GM12878 (cell line): ENCODE results near the gene CDK2. TPM values are rescaled to one million over a fixed set of nuclear protein-coding genes. Genes with fewer than 3 reads are reported as not detected.

Experiments used
- ATAC-seq: fragments of 200-7000 bp; cut with Tn5 transposase; 3 replicates; pipeline ENCODE4 v1.9.1; 2020; ENCODE audit warnings: mild to moderate bottlenecking, moderate library complexity
- BruUV-seq: library from RNA; stranded (reverse); fragments of 400-500 nt; replicated peaks from 2 replicates; lab custom pipeline; 2021; lab: Mats Ljungman, UMichigan
- CTCF ChIA-PET: fragments of 300-600 bp; sonication (Branson Sonifier 250); formaldehyde crosslinking; extraction: SDS; loops from one replicate; lab custom pipeline; 2021; ENCODE audit warnings: inconsistent platforms; lab: Yijun Ruan, JAX
- POLR2A ChIA-PET: fragments of 350-600 bp; formaldehyde crosslinking; extraction: SDS; loops from one replicate; lab custom pipeline; 2021; ENCODE audit warnings: inconsistent platforms; lab: Charles Lee
- RAD21 ChIA-PET: fragments of 300-600 bp; sonication (Branson Sonifier 250); formaldehyde crosslinking; loops from one replicate; lab custom pipeline; 2023; ENCODE audit warnings: antibody characterized with exemption; ENCODE audit not compliant: unreplicated experiment; lab: Charles Lee
- SMC1A ChIA-PET: fragments of 300-600 bp; sonication (Branson Sonifier 250); formaldehyde crosslinking; loops from one replicate; lab custom pipeline; 2023; ENCODE audit not compliant: unreplicated experiment, uncharacterized antibody; lab: Charles Lee
- DNase-seq: peaks from one replicate; pipeline ENCODE4 v3.0.0-alpha.2; 2011; ENCODE audit warnings: low read depth, low spot score
- FAIRE-seq: peaks from 3 replicates; lab custom pipeline; 2011; peaks lifted over from hg19 to GRCh38; lab: Jason Lieb, UNC
- H2AFZ ChIP-seq: 2 replicates; pipeline ENCODE4 v1.6.0; 2011; ENCODE audit warnings: low read depth, low read length, control low read depth; ENCODE audit not compliant: control insufficient read depth
- H3K27ac ChIP-seq: 2 replicates; pipeline ENCODE4 v1.5.1; 2011; ENCODE audit warnings: control low read depth; ENCODE audit not compliant: control insufficient read depth, insufficient read depth
- H3K27me3 ChIP-seq, 2 experiments: replicated peaks in 1 of 2; 2 replicates each; pipeline versions ENCODE4 v1.6.0 to v1.6.1; 2011; ENCODE audit warnings: low read length in 1 of 2; ENCODE audit not compliant: control insufficient read depth in 2 of 2, insufficient read depth in 2 of 2
- H3K36me3 ChIP-seq, 2 experiments: 2 replicates each; pipeline ENCODE4 v1.5.1; 2011; ENCODE audit warnings: low read length in 1 of 2; ENCODE audit not compliant: control insufficient read depth in 2 of 2, insufficient read depth in 2 of 2
- H3K4me1 ChIP-seq: 2 replicates; pipeline ENCODE4 v1.6.1; 2011; ENCODE audit warnings: mild to moderate bottlenecking, low read length, moderate library complexity, mixed read lengths; ENCODE audit not compliant: control insufficient read depth, insufficient read depth
- H3K4me2 ChIP-seq: 2 replicates; pipeline ENCODE4 v1.6.0; 2011; ENCODE audit warnings: control low read depth; ENCODE audit not compliant: control insufficient read depth, insufficient read depth
- H3K4me3 ChIP-seq: fragments of 200-600 bp; sonication (generic); 2 replicates; pipeline ENCODE4 v1.5.1; 2016
- H3K79me2 ChIP-seq: 2 replicates; pipeline ENCODE4 v1.6.0; 2011; ENCODE audit warnings: low read length; ENCODE audit not compliant: control insufficient read depth, insufficient read depth
- H3K9ac ChIP-seq: 2 replicates; pipeline ENCODE4 v1.8.0; 2011; ENCODE audit warnings: low read length, control low read depth, mixed read lengths; ENCODE audit not compliant: control insufficient read depth, insufficient read depth
- H3K9me3 ChIP-seq: replicated peaks from 3 replicates; pipeline ENCODE4 v1.5.1; 2011; ENCODE audit warnings: mild to moderate bottlenecking, low read length; ENCODE audit not compliant: control insufficient read depth, insufficient read depth
- H4K20me1 ChIP-seq: 2 replicates; pipeline ENCODE4 v1.6.0; 2011; ENCODE audit not compliant: control insufficient read depth, insufficient read depth
- BMI1 ChIP-seq: fragments of 450-650 bp; IDR thresholded peaks from 2 replicates; pipeline ENCODE4 v1.6.1; 2016; ENCODE audit warnings: mild to moderate bottlenecking, moderate library complexity, borderline replicate concordance
- E2F8 ChIP-seq: fragments of 450-650 bp; IDR thresholded peaks from 2 replicates; pipeline ENCODE4 v1.6.1; 2018; ENCODE audit warnings: mild to moderate bottlenecking, low read depth, moderate library complexity; ENCODE audit not compliant: partially characterized antibody
- HDAC6 ChIP-seq: fragments of 200-600 bp; sonication (generic); IDR thresholded peaks from one replicate; pipeline ENCODE4 v1.8.0; 2017; ENCODE audit warnings: antibody characterized with exemption; ENCODE audit not compliant: unreplicated experiment
- IKZF1 ChIP-seq: fragments of 450-650 bp; conservative IDR thresholded peaks from 2 replicates; pipeline ENCODE4 v1.6.1; 2017; ENCODE audit warnings: antibody characterized with exemption, mild to moderate bottlenecking
- NFYB ChIP-seq: IDR thresholded peaks from 2 replicates; pipeline ENCODE4 v1.6.1; 2011; ENCODE audit warnings: low read depth, mild to moderate bottlenecking, low read length, improper control_type of control experiment, moderate library complexity; ENCODE audit not compliant: insufficient read depth
- PAX8 ChIP-seq: fragments of 450-650 bp; IDR thresholded peaks from 2 replicates; pipeline ENCODE4 v1.6.1; 2017; ENCODE audit warnings: mild to moderate bottlenecking, moderate library complexity
- WGBS: methylation state at CpG from one replicate; pipeline ENCODE4 v1.1.6; 2016; ENCODE audit warnings: low lambda C conversion rate; ENCODE audit not compliant: insufficient replicate concordance, insufficient coverage; ENCODE audit errors: missing lambda C conversion rate; 5-methylcytosine and 5-hydroxymethylcytosine counted together
- in situ Hi-C: fragments of 300-500 bp; cut with MboI; formaldehyde crosslinking; loops from 9 replicates; pipeline ENCODE4 v1.14.3; 2018; ENCODE audit warnings: mixed read lengths
- intact Hi-C: fragments of 100-400 bp; cut with micrococcal nuclease; formaldehyde crosslinking; loops from one replicate; pipeline ENCODE4 v1.14.2; 2022; ENCODE audit not compliant: unreplicated experiment
- polyA plus RNA-seq, 11 experiments: library from polyadenylated mRNA; depleted of rRNA in 4 of 11; unstranded in 6 of 11; stranded (reverse) in 5 of 11; fragments of >200 nt; fragmentation: Nextera tagmentation in 4 of 11; fragmentation: Illumina TruSeq in 1 of 11; extraction: Ambion mirVana in 4 of 11; extraction: Trizol in 1 of 11; gene quantifications; 1 replicate in 1 of 11; 2 replicates in 10 of 11; pipeline versions ENCODE4 v1.2.1 to v1.2.3, GENCODE V29; 2011 to 2016; ENCODE audit warnings: inconsistent platforms in 2 of 11, missing spikeins in 2 of 11, low read depth in 1 of 11
- total RNA-seq, 4 experiments: library from RNA; depleted of rRNA in 3 of 4; stranded (reverse); fragments of >200 nt in 3 of 4; fragmentation: Illumina TruSeq in 1 of 4; extraction: Trizol in 1 of 4; gene quantifications; 2 replicates each; pipeline versions ENCODE4 v1.2.1 to v1.2.3, GENCODE V29; 2013 to 2021
- TF ChIP-seq, protein P1 (sequence below): fragments of 450-650 bp; IDR thresholded peaks from 2 replicates; pipeline ENCODE4 v1.6.1; 2016; ENCODE audit warnings: mild to moderate bottlenecking
- TF ChIP-seq, protein P2 (sequence below): fragments of 150-350 bp; IDR thresholded peaks from 2 replicates; pipeline ENCODE4 v1.6.1; 2014; ENCODE audit warnings: mild to moderate bottlenecking, low read depth, low read length
- TF ChIP-seq, protein P3 (sequence below): fragments of 450-650 bp; formaldehyde crosslinking; IDR thresholded peaks from 2 replicates; pipeline ENCODE4 v1.4.0; 2020; ENCODE audit warnings: mild to moderate bottlenecking, moderate library complexity

Gene CDK2
- total and polyA plus RNA-seq, 10 of the 15 experiments (the other 5 are each of a cell fraction or from before 2014, with no cell fraction given), result 13.1 to 138 (median 82.2) TPM

GRCh38 chr12:55972042-55972441, 5.4 kb downstream of the CDK2 start:
- intact Hi-C loops (loop anchor here (5.0 kb wide), 1 partner anchor 475 kb away; the partner anchor contains the start of gene TIMELESS), in situ Hi-C loops (no loop called here)
- POLR2A ChIA-PET, result interaction anchor here (0.6 to 3.6 kb wide), 4 partner anchors 12 to 155 kb away, joined by 3 to 85 read pairs (median 56); partner anchors contain the start of genes DGKA, PYM1 and SUOX
- RAD21 ChIA-PET, result interaction anchor here (3.5 kb wide), 1 partner anchor 24 kb away, joined by 30 read pairs; the partner anchor contains the start of gene SUOX
- Histone ChIP-seq H3K27me3 (no peaks in the 10 kb centered on the region), H4K20me1 (no peaks in the 10 kb centered on the region), H3K4me1 (peaks cover 7% of the 10 kb centered on the region; the same call in 1 of the 2 replicates), H3K79me2 (peaks cover 55% of the 10 kb centered on the region), H3K27ac (peak overlapping the region; percentile 64), H3K4me3 (peak overlapping the region; percentile 82; the same call in 1 of the 2 replicates), H2AFZ (no peak overlapping the region), H3K9me3 (no peaks in the 10 kb centered on the region), H3K9ac (peak overlapping the region; percentile 78), H3K4me2 (peak overlapping the region; percentile 80), H3K36me3 (peaks cover 0 to 7% of the 10 kb centered on the region in 2 experiments; a peak in 3 of 4 replicates)
- TF ChIP-seq, protein P1, sequence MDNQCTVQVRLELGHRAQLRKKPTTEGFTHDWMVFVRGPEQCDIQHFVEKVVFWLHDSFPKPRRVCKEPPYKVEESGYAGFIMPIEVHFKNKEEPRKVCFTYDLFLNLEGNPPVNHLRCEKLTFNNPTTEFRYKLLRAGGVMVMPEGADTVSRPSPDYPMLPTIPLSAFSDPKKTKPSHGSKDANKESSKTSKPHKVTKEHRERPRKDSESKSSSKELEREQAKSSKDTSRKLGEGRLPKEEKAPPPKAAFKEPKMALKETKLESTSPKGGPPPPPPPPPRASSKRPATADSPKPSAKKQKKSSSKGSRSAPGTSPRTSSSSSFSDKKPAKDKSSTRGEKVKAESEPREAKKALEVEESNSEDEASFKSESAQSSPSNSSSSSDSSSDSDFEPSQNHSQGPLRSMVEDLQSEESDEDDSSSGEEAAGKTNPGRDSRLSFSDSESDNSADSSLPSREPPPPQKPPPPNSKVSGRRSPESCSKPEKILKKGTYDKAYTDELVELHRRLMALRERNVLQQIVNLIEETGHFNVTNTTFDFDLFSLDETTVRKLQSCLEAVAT, result no peak
- TF ChIP-seq IKZF1, result no peak
- TF ChIP-seq PAX8, result no peak
- TF ChIP-seq NFYB, result peak; percentile 59; the same call in 1 of the 2 replicates
- TF ChIP-seq, protein P2, sequence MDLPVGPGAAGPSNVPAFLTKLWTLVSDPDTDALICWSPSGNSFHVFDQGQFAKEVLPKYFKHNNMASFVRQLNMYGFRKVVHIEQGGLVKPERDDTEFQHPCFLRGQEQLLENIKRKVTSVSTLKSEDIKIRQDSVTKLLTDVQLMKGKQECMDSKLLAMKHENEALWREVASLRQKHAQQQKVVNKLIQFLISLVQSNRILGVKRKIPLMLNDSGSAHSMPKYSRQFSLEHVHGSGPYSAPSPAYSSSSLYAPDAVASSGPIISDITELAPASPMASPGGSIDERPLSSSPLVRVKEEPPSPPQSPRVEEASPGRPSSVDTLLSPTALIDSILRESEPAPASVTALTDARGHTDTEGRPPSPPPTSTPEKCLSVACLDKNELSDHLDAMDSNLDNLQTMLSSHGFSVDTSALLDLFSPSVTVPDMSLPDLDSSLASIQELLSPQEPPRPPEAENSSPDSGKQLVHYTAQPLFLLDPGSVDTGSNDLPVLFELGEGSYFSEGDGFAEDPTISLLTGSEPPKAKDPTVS, result no peak
- TF ChIP-seq E2F8, result no peak
- no peak for TF ChIP-seq BMI1
- no peak for TF ChIP-seq HDAC6
- TF ChIP-seq, protein P3, sequence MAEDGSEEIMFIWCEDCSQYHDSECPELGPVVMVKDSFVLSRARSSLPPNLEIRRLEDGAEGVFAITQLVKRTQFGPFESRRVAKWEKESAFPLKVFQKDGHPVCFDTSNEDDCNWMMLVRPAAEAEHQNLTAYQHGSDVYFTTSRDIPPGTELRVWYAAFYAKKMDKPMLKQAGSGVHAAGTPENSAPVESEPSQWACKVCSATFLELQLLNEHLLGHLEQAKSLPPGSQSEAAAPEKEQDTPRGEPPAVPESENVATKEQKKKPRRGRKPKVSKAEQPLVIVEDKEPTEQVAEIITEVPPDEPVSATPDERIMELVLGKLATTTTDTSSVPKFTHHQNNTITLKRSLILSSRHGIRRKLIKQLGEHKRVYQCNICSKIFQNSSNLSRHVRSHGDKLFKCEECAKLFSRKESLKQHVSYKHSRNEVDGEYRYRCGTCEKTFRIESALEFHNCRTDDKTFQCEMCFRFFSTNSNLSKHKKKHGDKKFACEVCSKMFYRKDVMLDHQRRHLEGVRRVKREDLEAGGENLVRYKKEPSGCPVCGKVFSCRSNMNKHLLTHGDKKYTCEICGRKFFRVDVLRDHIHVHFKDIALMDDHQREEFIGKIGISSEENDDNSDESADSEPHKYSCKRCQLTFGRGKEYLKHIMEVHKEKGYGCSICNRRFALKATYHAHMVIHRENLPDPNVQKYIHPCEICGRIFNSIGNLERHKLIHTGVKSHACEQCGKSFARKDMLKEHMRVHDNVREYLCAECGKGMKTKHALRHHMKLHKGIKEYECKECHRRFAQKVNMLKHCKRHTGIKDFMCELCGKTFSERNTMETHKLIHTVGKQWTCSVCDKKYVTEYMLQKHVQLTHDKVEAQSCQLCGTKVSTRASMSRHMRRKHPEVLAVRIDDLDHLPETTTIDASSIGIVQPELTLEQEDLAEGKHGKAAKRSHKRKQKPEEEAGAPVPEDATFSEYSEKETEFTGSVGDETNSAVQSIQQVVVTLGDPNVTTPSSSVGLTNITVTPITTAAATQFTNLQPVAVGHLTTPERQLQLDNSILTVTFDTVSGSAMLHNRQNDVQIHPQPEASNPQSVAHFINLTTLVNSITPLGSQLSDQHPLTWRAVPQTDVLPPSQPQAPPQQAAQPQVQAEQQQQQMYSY (CRISPR knock-in tag), result no peak
- CTCF ChIA-PET, result interaction anchor here (3.1 kb wide), 1 partner anchor 33 kb away, joined by 22 read pairs; no protein-coding TSS in a partner anchor
- FAIRE-seq (no peak), DNase-seq (no peak), ATAC-seq (no peak)
- no TSS peak for BruUV-seq
- 50% methylated on average over 3 of the region's 3 CpGs for WGBS
- SMC1A ChIA-PET, result interaction anchor here (2.9 kb wide), 1 partner anchor 11 kb away, joined by 37 read pairs; no protein-coding TSS in a partner anchor
